ENCODE results near the gene RGN.
A peak's percentile ranks its signal among the peaks of the same experiment; 100 is the strongest.
"Not testable (repeated sequence)": the region's sequence is repeated elsewhere in the genome, so short reads cannot be mapped to it uniquely, and the experiment has no call there.

Gene RGN

DNA sequence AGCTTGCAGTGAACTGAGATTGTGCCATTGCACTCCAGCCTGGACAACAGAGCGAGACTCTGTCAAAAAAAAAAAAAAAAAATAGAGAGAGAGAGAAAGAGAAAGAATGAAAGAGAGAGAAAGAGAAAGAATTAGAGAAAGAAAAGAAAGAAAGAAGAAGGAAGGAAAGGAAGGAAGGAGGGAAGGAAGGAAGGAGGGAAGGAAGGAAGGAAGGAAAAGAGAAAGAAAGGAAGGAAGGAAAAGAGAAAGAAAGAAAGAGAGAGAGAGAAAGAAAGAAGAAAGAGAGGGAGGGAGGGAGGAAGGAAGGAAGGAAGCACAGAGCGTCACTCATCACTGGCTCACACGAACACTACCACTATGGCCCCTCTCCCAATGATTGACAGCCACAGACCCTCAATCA, 46.2 kb downstream of the RGN start:
- not testable (repeated sequence) for DNase-seq

DNA sequence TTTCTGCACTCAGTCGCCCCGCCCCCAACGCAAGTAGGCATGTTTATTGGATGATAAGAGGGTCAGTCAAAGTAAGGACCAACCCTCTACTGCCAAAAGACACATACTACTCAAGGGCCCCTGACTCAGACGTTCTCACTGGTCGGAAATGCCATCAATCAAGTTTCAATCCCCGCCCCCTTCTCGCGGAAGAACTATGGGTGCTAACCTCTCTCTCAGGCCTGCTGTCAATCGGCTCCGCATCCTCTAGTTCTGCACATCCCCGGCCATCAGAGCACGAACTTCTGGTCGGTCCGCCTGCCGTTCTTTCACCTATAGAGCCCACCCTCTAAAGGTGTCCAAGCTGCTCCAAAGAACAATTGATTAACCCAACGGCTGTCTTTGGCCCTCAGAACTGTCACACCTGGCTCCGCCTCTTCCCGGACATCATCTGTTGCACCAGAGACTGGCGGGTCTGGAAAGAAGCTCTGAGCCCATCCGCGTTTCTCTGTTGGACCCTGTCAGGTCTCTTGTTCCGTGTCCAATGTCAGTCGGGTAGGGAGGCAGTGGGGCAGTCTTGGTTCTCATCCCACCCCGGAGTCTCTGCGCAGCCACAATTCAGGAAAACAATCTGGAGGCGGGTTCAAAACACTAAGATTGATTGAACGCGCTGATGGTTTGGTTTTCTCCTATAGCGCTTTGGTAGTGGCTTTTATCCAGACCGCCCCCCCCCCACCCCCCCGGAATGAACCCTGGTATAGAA, 51.1 kb downstream of the RGN start:
- peak; percentile 97 for DNase-seq

DNA sequence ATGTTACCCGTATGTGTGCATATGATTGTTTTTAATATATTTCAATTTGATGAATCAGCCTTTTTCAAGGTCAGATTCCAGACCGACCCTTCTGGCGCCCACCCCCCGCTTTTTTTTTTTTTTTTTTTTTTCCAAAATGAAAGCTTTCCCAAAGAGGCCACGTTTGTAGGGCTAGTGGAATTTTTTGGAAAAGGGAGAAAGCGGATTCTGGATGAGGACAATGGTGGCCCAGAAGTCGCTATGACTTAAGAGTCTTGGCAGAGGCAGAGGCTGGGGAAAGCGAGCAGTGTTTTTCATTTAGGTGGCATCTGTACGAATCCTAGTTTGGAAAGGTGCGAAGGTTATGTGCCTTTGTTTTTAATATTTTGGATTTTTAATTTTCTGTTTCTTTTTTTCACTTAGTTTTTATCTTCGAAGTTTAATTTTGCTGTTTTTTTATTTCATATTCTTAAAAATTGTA, 51.7 kb downstream of the RGN start:
- peak; percentile 28 for DNase-seq

DNA sequence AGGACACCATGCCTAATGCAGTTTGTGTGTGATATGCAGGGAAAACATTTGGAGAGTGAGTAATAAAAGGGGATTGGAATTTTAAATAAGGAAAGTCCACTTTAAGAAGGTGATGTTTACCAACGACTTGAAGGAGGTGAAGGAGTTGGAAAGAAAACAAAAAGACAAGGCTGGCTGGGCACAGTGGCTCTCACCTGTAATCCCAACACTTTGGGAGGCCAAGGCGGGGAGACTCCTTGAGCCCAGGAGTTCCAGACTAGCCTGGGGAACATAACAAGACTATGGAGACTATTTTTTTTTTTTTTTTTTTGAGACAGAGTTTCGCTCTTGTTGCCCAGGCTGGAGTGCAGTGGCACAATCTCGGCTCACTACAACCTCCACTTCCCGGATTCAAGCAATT, 55.2 kb downstream of the RGN start:
- DNase-seq = no peak

DNA sequence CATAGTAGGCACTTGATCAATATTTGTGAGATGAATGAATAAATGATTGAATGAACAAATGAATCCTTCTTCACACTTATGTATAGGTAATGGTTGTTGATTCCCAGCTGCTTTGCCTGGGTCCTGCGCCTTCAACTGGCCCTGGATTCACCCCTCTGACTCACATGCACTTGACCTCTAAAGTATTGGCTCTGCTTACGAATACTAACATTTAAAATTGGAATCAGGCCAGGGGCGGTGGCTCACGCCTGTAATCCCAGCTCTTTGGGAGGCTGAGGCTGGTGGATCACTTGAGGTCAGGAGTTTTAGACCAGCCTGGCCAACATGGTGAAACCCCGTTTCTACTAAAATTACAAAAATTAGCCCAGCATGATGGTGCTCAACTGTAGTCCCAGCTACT, 57.4 kb downstream of the RGN start:
- peak; percentile 48 for DNase-seq

DNA sequence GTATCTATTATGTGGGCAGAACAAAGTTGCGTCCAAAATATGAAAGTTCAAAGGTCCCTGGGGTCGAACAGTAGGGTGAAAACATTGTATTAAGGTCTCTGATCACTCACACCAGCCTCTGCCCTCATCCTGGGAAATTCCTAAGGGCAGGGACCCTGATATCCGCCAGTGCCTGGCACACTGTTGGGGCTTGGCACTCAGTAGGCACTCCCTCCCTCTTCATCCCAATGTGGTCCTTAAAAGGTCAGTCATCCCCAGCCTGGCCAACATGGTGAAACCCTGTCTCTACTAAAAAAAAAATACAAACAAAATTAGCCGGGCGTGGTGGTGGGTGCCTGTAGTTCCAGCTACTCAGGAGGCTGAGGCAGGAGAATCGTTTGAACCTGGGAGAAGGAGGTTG, 59.9 kb downstream of the RGN start:
- DNase-seq = no peak

All from NCI-H82 (cell line).